ENCODE results near the gene MYL9.
"Not testable (repeated sequence)": the region's sequence is repeated elsewhere in the genome, so short reads cannot be mapped to it uniquely, and the experiment has no call there.

The MYL9 gene

GRCh38 chr20:36507746-36508145 is 33.6 kb upstream of the MYL9 start:
- TF ChIP-seq CTCF (IDR thresholded peaks at IDR 0.05; ENCODE audit: control insufficient read depth, insufficient read depth, low read depth, low read length, missing control alignments), result no peak
- H3K4me3 ChIP-seq (ENCODE audit: control insufficient read depth, low read depth, low read length), result no peak overlapping the region
- DNase-seq (ENCODE audit: low read depth), result no peak

- H3K4me3 ChIP-seq (ENCODE audit: control insufficient read depth, low read depth, low read length), result no peak overlapping the region
- no peak for TF ChIP-seq CTCF (IDR thresholded peaks at IDR 0.05; ENCODE audit: control insufficient read depth, insufficient read depth, low read depth, low read length, missing control alignments)
- DNase-seq (ENCODE audit: low read depth), result no peak
Observed at GRCh38 chr20:36519012-36519719, 22.2 kb upstream of the MYL9 start.

GRCh38 chr20:36519944-36520343 is 21.4 kb upstream of the MYL9 start:
- TF ChIP-seq CTCF (IDR thresholded peaks at IDR 0.05; ENCODE audit: control insufficient read depth, insufficient read depth, low read depth, low read length, missing control alignments), result no peak
- DNase-seq (ENCODE audit: low read depth), result no peak
- no peak overlapping the region for H3K4me3 ChIP-seq (ENCODE audit: control insufficient read depth, low read depth, low read length)

- DNase-seq (ENCODE audit: low read depth), result no peak
- no peak for TF ChIP-seq CTCF (IDR thresholded peaks at IDR 0.05; ENCODE audit: control insufficient read depth, insufficient read depth, low read depth, low read length, missing control alignments)
- no peak overlapping the region for H3K4me3 ChIP-seq (ENCODE audit: control insufficient read depth, low read depth, low read length)
Observed at GRCh38 chr20:36521526-36521925, 19.8 kb upstream of the MYL9 start.

GRCh38 chr20:36522412-36522811 is 18.9 kb upstream of the MYL9 start:
- H3K4me3 ChIP-seq (ENCODE audit: control insufficient read depth, low read depth, low read length); DNase-seq (ENCODE audit: low read depth): not testable (repeated sequence)

- no peak for TF ChIP-seq CTCF (IDR thresholded peaks at IDR 0.05; ENCODE audit: control insufficient read depth, insufficient read depth, low read depth, low read length, missing control alignments)
- no peak overlapping the region for H3K4me3 ChIP-seq (ENCODE audit: control insufficient read depth, low read depth, low read length)
- no peak for DNase-seq (ENCODE audit: low read depth)
Observed at GRCh38 chr20:36523341-36523740, 18.0 kb upstream of the MYL9 start.

- no peak overlapping the region for H3K4me3 ChIP-seq (ENCODE audit: control insufficient read depth, low read depth, low read length)
- TF ChIP-seq CTCF (IDR thresholded peaks at IDR 0.05; ENCODE audit: control insufficient read depth, insufficient read depth, low read depth, low read length, missing control alignments), result no peak
Observed at GRCh38 chr20:36525620-36526365, 15.5 kb upstream of the MYL9 start.

More at GRCh38 chr20:36525620-36526365, 15.5 kb upstream of the MYL9 start:
- no peak for DNase-seq (ENCODE audit: low read depth)
